OCI-LY3 (cell line): ENCODE data around the gene PROSER3.

Experiments
- EZH2phosphoT487 ChIP-seq: fragments of 200-600 bp; shearing (Covaris generic); IDR thresholded peaks from 2 replicates; pipeline ENCODE4 v1.6.1; 2018; ENCODE audit warnings: antibody characterized with exemption, mixed run types, low read depth
- TF ChIP-seq, protein P1 (sequence below): fragments of 200-600, 300-600 bp; sonication (generic); IDR thresholded peaks from 2 replicates; pipeline ENCODE4 v1.5.1; 2014; ENCODE audit warnings: antibody characterized with exemption, low read length, low read depth

DNA sequence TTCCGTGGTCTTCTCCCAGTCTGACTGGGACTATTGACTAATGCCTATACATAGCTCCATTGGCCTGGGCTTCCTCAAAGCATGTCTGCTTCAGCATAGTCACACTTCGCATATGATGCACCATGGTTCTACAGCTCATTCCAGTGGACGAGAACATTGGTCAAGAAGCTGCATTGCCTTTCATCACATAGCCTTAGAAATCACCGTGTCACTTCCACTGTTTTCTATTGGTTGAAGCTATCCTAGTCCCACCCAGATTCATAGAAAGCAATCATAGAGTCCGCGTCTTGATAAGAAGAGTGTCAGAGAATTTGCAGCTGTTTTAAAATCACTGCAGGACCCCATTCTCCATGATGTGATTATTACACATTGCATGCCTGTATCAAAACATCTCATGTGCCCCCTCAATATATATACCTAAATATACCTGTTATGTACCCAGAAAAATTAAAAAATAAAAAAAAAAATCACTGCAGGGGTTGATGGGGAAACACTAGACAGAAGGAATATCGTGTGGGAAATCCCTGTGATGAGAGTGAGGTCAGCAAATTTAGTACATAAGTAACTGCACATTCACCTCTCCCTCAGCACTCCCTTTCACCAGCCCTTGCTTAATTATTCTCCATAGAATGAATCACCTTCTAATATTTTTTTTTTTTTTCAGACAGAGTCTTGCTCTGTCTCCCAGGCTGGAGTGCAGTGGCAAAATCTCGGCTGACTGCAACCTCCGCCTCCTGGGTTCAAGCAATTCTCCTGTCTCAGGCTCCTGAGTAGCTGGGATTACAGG, 15.2 kb downstream of the PROSER3 start:
- TF ChIP-seq, protein P1, sequence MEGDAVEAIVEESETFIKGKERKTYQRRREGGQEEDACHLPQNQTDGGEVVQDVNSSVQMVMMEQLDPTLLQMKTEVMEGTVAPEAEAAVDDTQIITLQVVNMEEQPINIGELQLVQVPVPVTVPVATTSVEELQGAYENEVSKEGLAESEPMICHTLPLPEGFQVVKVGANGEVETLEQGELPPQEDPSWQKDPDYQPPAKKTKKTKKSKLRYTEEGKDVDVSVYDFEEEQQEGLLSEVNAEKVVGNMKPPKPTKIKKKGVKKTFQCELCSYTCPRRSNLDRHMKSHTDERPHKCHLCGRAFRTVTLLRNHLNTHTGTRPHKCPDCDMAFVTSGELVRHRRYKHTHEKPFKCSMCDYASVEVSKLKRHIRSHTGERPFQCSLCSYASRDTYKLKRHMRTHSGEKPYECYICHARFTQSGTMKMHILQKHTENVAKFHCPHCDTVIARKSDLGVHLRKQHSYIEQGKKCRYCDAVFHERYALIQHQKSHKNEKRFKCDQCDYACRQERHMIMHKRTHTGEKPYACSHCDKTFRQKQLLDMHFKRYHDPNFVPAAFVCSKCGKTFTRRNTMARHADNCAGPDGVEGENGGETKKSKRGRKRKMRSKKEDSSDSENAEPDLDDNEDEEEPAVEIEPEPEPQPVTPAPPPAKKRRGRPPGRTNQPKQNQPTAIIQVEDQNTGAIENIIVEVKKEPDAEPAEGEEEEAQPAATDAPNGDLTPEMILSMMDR, result no peak
- no peak for TF ChIP-seq EZH2phosphoT487
